ENCODE results near the gene BRSK2.
"Not testable (repeated sequence)": the region's sequence is repeated elsewhere in the genome, so short reads cannot be mapped to it uniquely, and the experiment has no call there.

The BRSK2 gene

GRCh38 chr11:1389932-1390568, at the start of gene BRSK2:
Gene BRSK2, plus strand, starts transcription at chr11:1389934. Its CDS starts 351 bp downstream, at chr11:1390285.
- DNase-seq = no peak

- DNase-seq = no peak
Measured at GRCh38 chr11:1340111-1340510, 49.6 kb upstream of the BRSK2 start.

- DNase-seq = not testable (repeated sequence)
Measured at GRCh38 chr11:1341226-1341625, 48.5 kb upstream of the BRSK2 start.

GRCh38 chr11:1341928-1342524, 47.7 kb upstream of the BRSK2 start:
- no peak for DNase-seq

- no peak for DNase-seq
Measured at GRCh38 chr11:1342946-1343345, 46.8 kb upstream of the BRSK2 start.

GRCh38 chr11:1343391-1344055, 46.2 kb upstream of the BRSK2 start:
- no peak for DNase-seq

GRCh38 chr11:1344056-1344635, 45.6 kb upstream of the BRSK2 start:
- DNase-seq = no peak

- no peak for DNase-seq
Measured at GRCh38 chr11:1345737-1346513, 43.8 kb upstream of the BRSK2 start.

- DNase-seq = no peak
Measured at GRCh38 chr11:1346669-1347390, 42.9 kb upstream of the BRSK2 start.

- DNase-seq = not testable (repeated sequence)
Measured at GRCh38 chr11:1347411-1347999, 42.2 kb upstream of the BRSK2 start.

GRCh38 chr11:1348146-1348795, 41.5 kb upstream of the BRSK2 start:
- DNase-seq = no peak

GRCh38 chr11:1348796-1349326, 40.9 kb upstream of the BRSK2 start:
- no peak for DNase-seq

GRCh38 chr11:1349327-1350041, 40.2 kb upstream of the BRSK2 start:
- no peak for DNase-seq

GRCh38 chr11:1350086-1350725, 39.5 kb upstream of the BRSK2 start:
- no peak for DNase-seq

GRCh38 chr11:1351278-1351937, 38.3 kb upstream of the BRSK2 start:
- no peak for DNase-seq

- DNase-seq = no peak
Measured at GRCh38 chr11:1352696-1353382, 36.9 kb upstream of the BRSK2 start.

- DNase-seq = no peak
Measured at GRCh38 chr11:1353383-1354124, 36.2 kb upstream of the BRSK2 start.

Data from activated CD4-positive, alpha-beta T cell treated with anti-CD3 and anti-CD28 coated beads, Interleukin-2, amount 50 U/mL, for 4 hours (primary cell).